ENCODE data around the gene SFTPD. TPM values are rescaled to one million over a fixed set of nuclear protein-coding genes. Genes with fewer than 3 reads are reported as not detected.
A peak's percentile ranks its signal among the peaks of the same experiment; 100 is the strongest.

Gene SFTPD
- total RNA-seq, 1 experiment from 2014 or later, result 0.24 TPM

GRCh38 chr10:79929409-79929904 lies 19.4 kb downstream of the SFTPD start:
- no peaks in the 10 kb centered on the region for H3K9me3 ChIP-seq (ENCODE audit: control insufficient read depth, low read depth, low read length)
- H3K18ac ChIP-seq (ENCODE audit: insufficient read length, low read depth, low read length), result no peak overlapping the region
- H2AFZ ChIP-seq (ENCODE audit: low read length), result no peak overlapping the region
- no peak overlapping the region for H2BK12ac ChIP-seq (ENCODE audit: insufficient read length, low read depth, low read length)
- TF ChIP-seq CTCF (conservative IDR thresholded peaks at IDR 0.05), result peak; percentile 96
- no CpG with 5 or more reads among the region's 14 CpGs for WGBS (ENCODE audit: extremely low coverage, insufficient read length, low lambda C conversion rate)
- Mint-ChIP-seq H3K4me3 (no peak overlapping the region; a peak in 1 of 5 replicates), H3K27ac (no peak overlapping the region), H3K27me3 (ENCODE audit: low read depth) (peaks cover 26% of the 10 kb centered on the region), H3K9me3 (peaks cover 6 to 12% of the 10 kb centered on the region in 2 experiments), H3K4me1 (peaks cover 4 to 5% of the 10 kb centered on the region in 2 experiments), H3K36me3 (ENCODE audit: insufficient read depth in 1 of 3, low read depth in 3 of 3) (peaks cover 5 to 12% (median 7%) of the 10 kb centered on the region in 3 experiments; a peak in 6 of 7 replicates)
- H3K27me3 ChIP-seq (ENCODE audit: insufficient read depth, low read length), result peaks cover 7% of the 10 kb centered on the region; the same call in 1 of the 2 replicates
- no peak overlapping the region for H3K4me2 ChIP-seq (ENCODE audit: insufficient read depth, insufficient read length, low read length)
- no peak overlapping the region for H3K56ac ChIP-seq (ENCODE audit: insufficient read length, low read depth, low read length)
- H3T11ph ChIP-seq (ENCODE audit: low read length), result no peak overlapping the region
- H3K27ac ChIP-seq (ENCODE audit: insufficient read length, low read depth, low read length), result no peak overlapping the region
- no peak overlapping the region for H2BK5ac ChIP-seq (ENCODE audit: insufficient read length, low read length)
- no peak overlapping the region for H4K5ac ChIP-seq (ENCODE audit: insufficient read length, low read depth, low read length)
- H2BK20ac ChIP-seq (ENCODE audit: low read depth, low read length, poor library complexity, severe bottlenecking), result no peak overlapping the region
- no peak overlapping the region for H2BK120ac ChIP-seq (ENCODE audit: low read depth, low read length, poor library complexity, severe bottlenecking)
- peaks cover 3% of the 10 kb centered on the region for H3K23me2 ChIP-seq (ENCODE audit: insufficient read length, low read depth, low read length, poor library complexity, severe bottlenecking)
- H2BK15ac ChIP-seq (ENCODE audit: low read depth, low read length), result no peak overlapping the region
- H3K4ac ChIP-seq (ENCODE audit: low read depth, low read length), result no peak overlapping the region
- no peaks in the 10 kb centered on the region for H4K20me1 ChIP-seq (ENCODE audit: control insufficient read depth, insufficient read depth, insufficient read length)
- no peak overlapping the region for H3K9ac ChIP-seq (ENCODE audit: extremely low read depth, insufficient read length, low read length)
- peak; percentile 90 for DNase-seq
- H4K8ac ChIP-seq (replicated peaks; ENCODE audit: insufficient read length, low read depth, low read length), result no peak overlapping the region
- no peak overlapping the region for H3K23ac ChIP-seq (ENCODE audit: insufficient read length, low read depth, low read length)
- peaks cover 3% of the 10 kb centered on the region; the same call in 1 of the 2 replicates for H3K4me1 ChIP-seq (ENCODE audit: insufficient read depth, low read length)
- no peak overlapping the region for H2AK5ac ChIP-seq (ENCODE audit: insufficient read length, low read length)
- no peaks in the 10 kb centered on the region for H3K79me2 ChIP-seq (ENCODE audit: insufficient read depth, low read length)
- H3K79me1 ChIP-seq (ENCODE audit: insufficient read depth, low read depth, low read length, poor library complexity, severe bottlenecking), result no peaks in the 10 kb centered on the region
- H4K91ac ChIP-seq (ENCODE audit: insufficient read length, low read depth, low read length), result no peak overlapping the region
- H3K14ac ChIP-seq (ENCODE audit: insufficient read depth, low read length), result no peak overlapping the region
